22Rv1 (cell line): ENCODE results near the gene N4BP2L2.

Source experiments
- H3K27ac ChIP-seq: fragments of 450-650 bp; 2 replicates; pipeline ENCODE4 v1.5.1; 2017
- CTCF ChIP-seq: fragments of 450-650 bp; IDR thresholded peaks from 2 replicates; pipeline ENCODE4 v1.5.1; 2017; ENCODE audit warnings: mild to moderate bottlenecking
- ZFX ChIP-seq: fragments of 450-650 bp; IDR thresholded peaks from 2 replicates; pipeline ENCODE4 v1.6.1; 2017; ENCODE audit warnings: antibody characterized with exemption, borderline replicate concordance

Gene N4BP2L2

DNA sequence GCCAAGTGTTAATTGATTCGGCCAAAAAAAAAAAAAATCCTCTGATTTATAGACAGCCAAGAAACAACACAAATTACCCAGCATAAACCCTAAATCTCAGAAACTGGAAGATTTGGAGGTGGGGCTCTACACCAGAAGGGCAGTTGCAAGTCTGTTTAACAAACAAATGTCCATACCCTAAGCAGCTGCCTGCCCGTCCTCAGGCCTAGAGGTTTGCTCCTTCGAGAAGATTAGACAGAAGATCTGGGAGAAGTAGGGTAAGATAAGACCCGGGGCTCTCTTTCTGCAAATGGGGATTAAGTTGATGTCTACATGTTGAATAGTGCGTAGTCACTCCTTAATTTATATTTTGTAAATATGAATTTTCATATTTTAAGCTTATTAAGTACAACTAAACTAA lies 107.2 kb downstream of the N4BP2L2 start:
- TF ChIP-seq CTCF, result no peak
- TF ChIP-seq ZFX, result no peak

GRCh38 chr13:32430018-32430747 lies 108.4 kb downstream of the N4BP2L2 start:
- no peak for TF ChIP-seq CTCF
- H3K27ac ChIP-seq, result no peak overlapping the region

More for the DNA sequence above, 107.2 kb downstream of the N4BP2L2 start:
- H3K27ac ChIP-seq, result no peak overlapping the region

GRCh38 chr13:32429433-32429909 lies 109.1 kb downstream of the N4BP2L2 start:
- TF ChIP-seq ZFX, result no peak
- TF ChIP-seq CTCF, result no peak

GRCh38 chr13:32428581-32429432 lies 109.8 kb downstream of the N4BP2L2 start:
- H3K27ac ChIP-seq, result no peak overlapping the region
- TF ChIP-seq CTCF (no peak), ZFX (no peak)

More at GRCh38 chr13:32429433-32429909, 109.1 kb downstream of the N4BP2L2 start:
- H3K27ac ChIP-seq, result no peak overlapping the region

DNA sequence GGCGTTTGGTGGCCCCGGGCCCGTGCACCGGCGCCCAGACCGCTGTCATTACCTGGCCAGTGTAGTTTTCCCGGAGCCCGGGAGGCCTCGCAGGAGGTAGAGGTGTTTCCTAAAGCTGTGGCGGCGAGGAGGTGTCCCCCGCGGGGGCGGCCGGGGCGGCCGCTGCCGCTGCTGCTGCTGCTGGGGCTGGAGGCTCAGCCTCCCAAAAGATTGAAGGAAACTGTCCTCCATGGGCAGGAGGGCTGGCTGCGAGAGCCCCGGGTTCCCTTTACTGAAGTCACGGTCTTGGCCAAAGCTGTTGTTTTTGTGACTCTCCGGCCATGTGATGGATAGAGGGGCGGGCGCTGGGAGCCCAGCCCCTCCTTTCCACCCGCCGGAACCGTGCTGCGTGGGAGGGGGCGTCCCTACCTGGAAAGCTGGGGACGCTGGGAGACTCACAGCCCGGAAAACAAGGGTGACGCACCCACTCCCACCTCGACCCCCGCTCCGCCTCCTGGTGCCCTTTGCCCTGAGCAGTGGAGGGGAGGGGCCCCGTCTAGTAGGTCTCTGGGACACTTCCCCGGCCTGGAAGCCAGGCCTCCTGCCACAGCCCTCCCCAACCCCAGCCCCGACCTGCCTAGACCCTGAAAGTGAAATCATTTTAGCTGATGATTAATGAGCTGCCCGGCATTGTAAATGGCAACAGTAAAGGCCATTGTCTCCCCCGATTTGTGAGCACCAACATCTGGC lies 110.6 kb downstream of the N4BP2L2 start, which contains the start of gene N4BP2L1:
Gene N4BP2L1 (minus strand): TSS at position 279 of the 729 bp plus-strand sequence. CDS start 48 bp downstream, at position 231.
- H3K27ac ChIP-seq, result no peak within 1 kb of the TSS
- TF ChIP-seq ZFX, result no peak

DNA sequence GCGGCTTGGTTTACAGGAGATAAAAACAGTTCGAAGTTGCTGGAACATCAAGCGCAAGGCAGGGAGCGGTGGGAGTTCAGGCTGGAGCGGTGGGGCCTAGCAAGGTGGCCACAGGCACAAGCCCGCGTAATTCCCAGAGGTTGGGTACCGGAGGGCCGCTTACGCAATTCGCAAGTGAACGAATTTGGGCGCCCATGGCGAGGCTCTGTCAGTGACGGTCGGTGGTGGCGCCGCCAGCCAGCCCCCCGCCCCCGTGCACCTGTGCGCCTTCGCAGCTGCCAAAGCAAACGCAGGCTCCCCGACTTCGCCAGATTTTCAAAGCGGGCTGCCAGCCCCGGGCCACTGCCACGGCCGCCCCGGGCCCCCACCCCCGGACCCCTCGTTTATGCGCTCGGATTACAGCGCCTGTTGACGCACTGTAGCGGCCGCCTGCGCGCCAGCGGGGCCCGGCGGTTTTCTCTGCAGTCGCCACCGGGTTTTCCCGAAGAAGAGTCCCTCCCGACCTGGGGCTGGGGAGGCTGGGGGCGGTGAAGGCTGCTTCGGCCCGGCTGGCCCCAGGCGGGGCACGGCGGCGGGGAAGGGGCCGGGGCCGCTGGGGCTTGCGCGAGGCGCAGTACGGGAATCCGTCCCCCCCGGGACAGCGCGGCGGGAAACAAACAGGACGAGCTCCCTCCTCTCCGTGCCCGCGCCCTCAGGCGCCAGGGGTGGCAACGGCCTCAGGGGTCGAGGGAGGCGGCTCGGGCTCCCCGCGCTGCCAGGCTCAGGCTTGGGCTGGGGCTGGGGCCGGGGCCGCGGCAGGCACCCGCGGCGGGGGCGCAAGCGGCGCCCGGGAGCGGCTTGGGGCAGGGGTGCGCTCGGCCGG lies 111.4 kb downstream of the N4BP2L2 start:
- TF ChIP-seq CTCF (no peak), ZFX (no peak)
- H3K27ac ChIP-seq, result no peak overlapping the region
